ENCODE data around the gene ETS1.
A peak's percentile ranks its signal among the peaks of the same experiment; 100 is the strongest.
"Not testable (repeated sequence)": the region's sequence is repeated elsewhere in the genome, so short reads cannot be mapped to it uniquely, and the experiment has no call there.

The ETS1 gene

GRCh38 chr11:128456566-128457268 is 130.6 kb downstream of the ETS1 start:
- DNase-seq: no peak

- no peak for DNase-seq
These were observed 131.6 kb downstream of the ETS1 start for GRCh38 chr11:128455766-128456165.

DNA sequence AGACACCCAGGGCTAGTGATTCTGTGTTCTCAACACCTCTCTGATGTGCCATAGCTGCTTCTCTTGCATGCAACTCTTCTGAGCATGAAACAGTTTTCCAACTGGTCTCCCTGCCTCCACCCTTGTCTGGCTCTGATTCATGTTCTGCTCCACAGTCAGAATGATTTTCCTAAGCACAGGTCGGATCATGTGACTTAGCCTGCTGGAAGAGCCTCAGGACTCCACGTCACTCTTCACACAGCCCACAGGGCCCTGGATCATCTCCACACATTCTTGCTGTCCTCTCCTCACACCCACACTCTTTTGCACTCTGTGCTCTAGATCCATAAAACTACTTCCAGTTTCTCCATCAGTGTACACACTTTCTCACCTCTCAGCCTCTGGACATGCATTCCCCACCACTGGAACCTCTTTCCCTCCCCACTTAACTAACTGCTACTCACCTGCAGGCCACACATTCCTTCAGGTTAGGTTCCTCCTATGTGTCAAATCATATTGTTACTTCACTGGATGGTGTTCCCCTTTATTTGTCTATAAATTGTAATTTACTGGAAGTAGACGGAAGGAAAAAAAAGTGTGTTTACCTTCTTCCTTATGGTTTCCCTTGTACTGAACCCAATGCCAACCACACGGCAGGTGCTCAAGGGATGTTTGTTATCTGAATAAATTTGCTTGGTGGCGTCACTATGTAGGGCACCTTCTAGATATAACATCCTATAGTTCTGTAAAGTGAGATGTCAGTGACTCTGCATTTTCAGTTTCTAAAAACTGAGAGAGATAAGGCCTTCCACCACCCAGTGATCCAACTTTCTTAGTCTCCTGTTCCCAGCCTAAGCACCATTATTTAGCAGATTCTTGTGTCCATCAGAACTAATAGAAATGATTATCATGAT is 133.7 kb downstream of the ETS1 start:
- DNase-seq: no peak

GRCh38 chr11:128451652-128452470 is 135.5 kb downstream of the ETS1 start:
- DNase-seq: no peak

DNA sequence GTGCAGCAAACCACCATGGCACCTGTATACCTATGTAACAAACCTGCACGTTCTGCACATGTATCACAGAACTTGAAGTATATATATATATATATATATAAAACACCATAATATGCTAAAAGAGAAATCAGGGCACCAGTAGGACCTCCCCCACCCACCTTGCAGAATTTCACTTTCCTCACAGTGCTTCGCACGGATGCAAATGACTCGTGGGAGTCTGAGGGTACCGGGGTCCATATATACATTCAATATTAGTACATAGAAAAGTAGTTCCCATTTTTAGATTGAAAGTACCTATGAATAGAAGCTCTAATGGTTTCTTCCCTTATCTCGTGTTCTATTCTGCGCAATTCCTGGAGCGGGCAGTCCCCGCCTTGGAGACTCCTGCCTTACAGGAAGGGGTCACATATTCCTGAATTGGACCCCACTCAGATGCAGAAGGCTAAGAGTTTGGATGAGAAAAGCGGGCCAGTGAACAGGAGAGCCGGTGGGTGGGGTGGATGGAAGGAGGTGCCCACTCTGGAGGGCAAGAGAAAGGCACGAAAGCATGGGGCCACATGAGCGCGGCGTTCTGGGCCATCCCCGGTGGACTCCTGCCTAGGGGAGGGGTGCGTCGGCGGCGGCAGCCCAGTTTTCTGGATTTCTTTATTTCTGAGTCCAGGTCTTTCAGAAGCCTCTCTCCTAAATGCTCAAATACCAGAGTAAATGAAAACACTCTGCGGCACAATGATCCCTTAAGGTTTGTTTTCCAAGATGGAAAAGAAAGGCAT is 136.3 kb downstream of the ETS1 start:
- no peak for DNase-seq

DNA sequence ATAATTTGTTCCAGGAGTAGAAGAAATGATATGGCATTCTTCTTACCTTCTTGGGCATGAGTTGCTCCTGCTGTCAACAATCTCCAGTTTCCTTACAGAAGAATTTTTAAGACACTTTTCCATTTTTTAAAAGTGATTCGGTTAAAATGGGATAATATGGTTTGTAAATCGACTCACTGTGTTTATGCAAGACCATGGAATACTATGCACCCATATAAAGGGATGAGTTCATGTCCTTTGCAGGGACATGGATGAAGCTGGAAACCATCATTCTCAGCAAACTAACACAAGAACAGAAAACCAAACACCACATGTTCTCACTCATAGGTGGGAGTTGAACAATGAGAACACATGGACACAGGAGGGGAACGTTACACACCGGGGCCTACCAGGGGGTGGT is 136.9 kb downstream of the ETS1 start:
- not testable (repeated sequence) for DNase-seq

GRCh38 chr11:128448981-128449713 is 138.2 kb downstream of the ETS1 start:
- no peak for DNase-seq

DNA sequence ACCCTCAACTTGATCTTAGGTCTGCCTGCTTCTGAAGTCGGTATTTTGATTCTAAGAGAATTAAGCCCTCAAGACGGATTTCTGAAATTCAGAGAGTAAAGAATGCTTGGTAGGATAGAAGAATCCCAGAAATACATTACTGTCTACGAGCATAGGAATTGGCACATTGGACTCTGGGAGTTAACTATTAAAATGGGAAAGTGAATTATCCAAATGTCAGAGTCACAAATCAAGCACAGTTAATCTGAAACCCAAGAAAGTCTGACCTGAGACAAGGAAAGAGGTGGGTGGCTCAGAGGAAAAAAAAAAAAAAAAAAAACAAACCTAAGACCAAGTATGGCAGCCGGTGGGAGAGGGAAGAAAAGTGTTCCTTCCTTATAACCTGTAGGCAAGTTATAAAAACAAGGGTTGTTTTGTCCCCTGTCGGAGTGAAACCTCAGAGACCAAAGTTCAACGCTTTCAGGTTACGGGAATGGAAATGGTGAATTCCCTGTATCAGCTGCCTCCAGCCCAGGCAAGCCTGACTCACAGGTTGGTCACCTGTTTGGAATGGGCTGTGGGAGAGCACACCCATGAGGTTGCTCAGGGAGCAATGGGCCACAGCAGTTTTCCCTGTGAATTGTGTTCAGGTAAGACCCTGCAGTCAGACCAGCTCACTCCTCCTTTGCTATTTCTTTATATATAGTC is 139.0 kb downstream of the ETS1 start:
- DNase-seq: no peak

GRCh38 chr11:128447233-128447632 is 140.1 kb downstream of the ETS1 start:
- DNase-seq: no peak

DNA sequence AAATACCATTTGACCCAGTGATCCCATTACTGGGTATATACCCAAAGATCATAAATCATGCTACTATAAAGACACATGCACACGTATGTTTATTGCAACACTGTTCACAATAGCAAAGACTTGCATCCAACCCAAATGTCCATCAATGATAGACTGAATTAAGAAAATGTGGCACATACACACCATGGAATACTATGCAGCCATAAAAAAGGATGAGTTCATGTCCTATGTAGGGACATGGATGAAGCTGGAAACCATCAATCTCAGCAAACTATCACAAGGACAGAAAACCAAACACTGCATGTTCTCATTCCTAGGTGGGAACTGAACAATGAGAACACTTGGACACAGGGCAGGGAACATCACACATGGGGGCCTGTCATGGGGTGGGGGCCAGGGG is 141.4 kb downstream of the ETS1 start:
- not testable (repeated sequence) for DNase-seq

- DNase-seq: no peak
These were observed 150.2 kb downstream of the ETS1 start for GRCh38 chr11:128437136-128437535.

DNA sequence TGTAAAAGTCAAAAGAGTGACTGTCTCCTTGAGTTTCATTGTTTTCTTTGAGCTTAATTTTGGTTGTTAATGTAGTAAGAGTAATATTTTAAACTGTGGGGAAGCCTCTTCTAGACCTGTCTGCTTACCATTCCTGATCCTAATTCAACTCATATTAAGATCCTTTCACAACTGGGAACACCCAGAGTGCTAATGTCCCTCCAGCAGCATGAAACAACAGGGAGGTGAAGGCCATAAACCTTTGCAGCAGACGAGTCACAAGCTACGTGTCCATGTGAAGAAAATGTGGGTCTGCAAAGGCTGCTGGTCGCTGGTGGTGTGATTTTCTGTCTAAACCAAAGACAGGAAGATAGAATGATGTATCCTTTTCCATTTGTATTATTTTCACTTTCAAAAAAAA is 152.5 kb downstream of the ETS1 start:
- DNase-seq: no peak

DNA sequence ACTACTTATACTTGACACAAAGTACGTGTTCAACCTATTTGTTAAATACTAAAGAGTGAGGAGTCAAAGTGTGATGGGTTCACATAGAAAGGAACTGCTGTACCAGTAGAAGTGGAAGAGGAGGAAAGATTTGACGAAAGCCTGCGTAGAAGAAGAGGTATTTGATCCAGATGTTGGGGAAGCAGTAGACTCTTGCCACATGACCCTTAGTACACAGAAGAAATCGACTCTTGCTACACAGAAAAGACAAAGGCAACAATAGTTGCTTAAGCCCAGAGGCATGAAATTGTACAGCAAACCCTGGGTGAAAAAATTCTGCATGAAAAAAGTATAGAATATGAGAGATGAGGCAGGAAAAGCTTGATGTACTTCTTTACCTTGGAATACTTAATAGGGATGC is 152.9 kb downstream of the ETS1 start:
- no peak for DNase-seq

DNA sequence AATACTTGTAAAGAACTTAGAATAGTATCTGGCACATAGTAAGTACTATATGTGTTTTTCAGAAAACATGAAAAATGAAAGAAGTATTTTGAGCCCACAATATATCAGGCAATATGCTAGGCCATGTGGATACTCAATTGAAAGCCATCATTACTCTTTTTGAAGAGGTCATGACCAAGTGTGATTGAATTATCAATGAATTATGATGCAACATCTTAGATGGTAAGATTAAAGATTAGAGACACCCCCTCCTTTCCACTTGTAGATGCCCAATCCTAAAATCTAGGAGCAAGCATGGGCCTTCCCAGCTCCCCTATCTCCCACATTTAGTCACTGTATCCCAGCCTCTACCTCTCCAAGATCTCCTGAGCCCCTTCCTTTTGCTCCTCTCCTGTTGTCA is 154.4 kb downstream of the ETS1 start:
- DNase-seq: no peak

DNA sequence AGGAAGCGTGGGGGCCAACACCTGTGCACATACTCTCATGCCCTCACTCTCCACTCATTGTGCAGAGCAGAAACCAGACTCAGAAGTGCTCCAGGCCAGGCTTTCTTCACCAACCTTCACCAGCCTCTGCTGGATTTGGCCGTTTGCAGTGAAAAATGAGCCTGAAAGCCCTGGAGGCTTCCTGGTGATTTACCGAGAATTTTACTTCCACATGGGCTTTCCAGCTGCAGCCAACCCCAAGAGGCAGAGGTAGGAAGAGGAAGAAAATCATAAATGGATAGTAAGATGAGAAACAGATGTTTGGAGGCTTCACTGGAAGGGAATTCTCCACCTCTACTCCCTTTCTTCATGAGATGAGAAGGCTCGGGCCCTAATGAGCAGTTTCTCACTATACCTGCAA is 155.4 kb downstream of the ETS1 start:
- DNase-seq: no peak

DNA sequence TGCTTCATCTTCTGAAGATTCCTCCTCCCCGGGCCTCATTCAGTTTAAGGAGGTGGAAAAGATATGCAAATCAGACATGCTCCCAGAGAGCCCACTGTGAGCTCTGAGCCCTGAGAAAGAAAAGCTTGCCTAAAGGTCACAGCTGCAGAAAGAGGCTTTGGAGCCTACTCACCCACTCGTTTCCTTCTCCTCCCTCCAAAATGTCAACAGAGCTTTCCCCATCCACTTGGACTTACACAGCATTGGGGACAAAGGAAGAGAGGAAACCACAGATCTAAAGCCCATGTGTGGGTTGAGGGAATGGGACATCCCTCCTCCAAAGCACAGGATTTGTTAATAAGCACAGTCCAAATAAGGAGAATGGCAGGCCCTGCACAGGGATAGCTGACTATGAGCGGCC is 158.4 kb downstream of the ETS1 start:
- DNase-seq: no peak

DNA sequence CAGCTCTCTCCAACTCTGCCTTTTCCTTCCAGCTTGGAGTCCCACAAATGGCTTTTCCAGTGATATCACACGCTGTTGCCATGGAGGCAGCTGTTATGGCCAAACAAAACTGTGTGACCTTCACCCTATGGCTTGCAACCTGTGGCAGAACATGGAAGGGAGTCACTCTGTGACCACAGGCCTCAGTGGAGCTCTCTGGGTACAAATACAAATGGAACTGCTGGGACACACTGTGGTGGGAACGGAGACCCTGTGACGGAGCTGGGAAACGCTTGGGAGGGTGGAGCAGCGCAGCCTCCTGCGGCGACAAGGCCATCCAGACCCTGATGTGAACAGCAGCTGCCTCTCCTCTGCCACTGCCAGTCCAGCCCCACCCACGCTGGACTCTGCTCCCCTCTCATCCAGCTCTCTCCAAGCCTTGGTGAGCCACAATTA is 162.5 kb downstream of the ETS1 start:
- DNase-seq: no peak

- DNase-seq: no peak
These were observed 163.1 kb downstream of the ETS1 start for GRCh38 chr11:128424271-128424711.

DNA sequence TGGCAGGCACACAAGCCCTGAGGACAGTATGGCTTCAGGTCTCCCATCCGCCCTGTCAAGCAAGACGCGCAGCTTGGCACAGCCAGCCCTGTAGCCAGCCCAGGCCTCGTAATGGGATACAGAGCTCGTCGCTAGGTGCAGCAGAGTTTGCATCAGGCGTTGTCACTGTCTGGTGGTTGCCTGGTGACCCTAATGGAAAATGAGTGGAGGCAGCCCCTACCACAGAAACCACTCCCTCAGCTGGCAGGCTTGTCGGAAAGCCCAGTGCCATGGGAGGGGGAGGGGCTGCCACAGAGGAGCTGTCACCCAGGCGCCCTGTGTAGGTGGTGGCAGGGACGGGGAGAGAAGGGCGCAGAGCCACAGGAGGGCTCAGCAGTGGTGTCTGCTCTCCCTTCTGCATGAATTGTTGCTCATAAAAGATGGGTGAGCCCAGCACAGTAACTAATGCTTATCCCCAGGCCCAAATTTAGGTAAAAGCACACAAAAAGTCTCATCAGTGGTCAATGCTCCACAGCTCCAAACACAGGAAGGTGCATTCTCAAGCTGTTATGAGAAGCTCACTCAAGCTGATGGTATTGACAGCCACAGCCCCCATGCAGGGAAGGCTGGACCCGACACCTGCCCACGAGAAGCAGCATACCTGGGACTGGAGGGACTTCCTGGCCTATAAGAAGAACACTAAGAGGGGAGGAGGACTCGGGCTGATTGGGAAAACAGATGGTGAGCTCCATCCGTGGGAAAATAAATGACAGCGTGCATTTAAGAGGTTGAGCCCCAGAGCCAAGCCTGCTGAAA is 164.6 kb downstream of the ETS1 start:
- peak; percentile 91 to 94 for DNase-seq
